NAMALWA (cell line): Measurements from ENCODE around the gene CEP170B.
"Not testable (repeated sequence)": the region's sequence is repeated elsewhere in the genome, so short reads cannot be mapped to it uniquely, and the experiment has no call there.

Experiments
- DNase-seq: peaks from one replicate; pipeline ENCODE4 v3.0.0-alpha.2; 2015; ENCODE audit warnings: low spot score

Gene CEP170B

GRCh38 chr14:104931771-104932675, 67.0 kb downstream of the CEP170B start:
- no peak for DNase-seq

- DNase-seq: peak; percentile 82
Observed at GRCh38 chr14:104932676-104933631, 67.9 kb downstream of the CEP170B start.

GRCh38 chr14:104933746-104934733, 69.0 kb downstream of the CEP170B start:
- DNase-seq: no peak

GRCh38 chr14:104935026-104935650, 70.1 kb downstream of the CEP170B start:
- no peak for DNase-seq

GRCh38 chr14:104935955-104936354, 70.9 kb downstream of the CEP170B start:
- no peak for DNase-seq

- no peak for DNase-seq
Observed at GRCh38 chr14:104936361-104937155, 71.5 kb downstream of the CEP170B start.

- no peak for DNase-seq
Observed at GRCh38 chr14:104937161-104937560, 72.1 kb downstream of the CEP170B start.

- no peak for DNase-seq
Observed at GRCh38 chr14:104937694-104938365, 72.8 kb downstream of the CEP170B start.

GRCh38 chr14:104938436-104938835, 73.4 kb downstream of the CEP170B start:
- no peak for DNase-seq

GRCh38 chr14:104938960-104939359, 73.9 kb downstream of the CEP170B start:
- DNase-seq: no peak

- DNase-seq: no peak
Observed at GRCh38 chr14:104939666-104940410, 74.8 kb downstream of the CEP170B start.

- no peak for DNase-seq
Observed at GRCh38 chr14:104940526-104941150, 75.6 kb downstream of the CEP170B start.

GRCh38 chr14:104941508-104942365, 76.7 kb downstream of the CEP170B start:
- DNase-seq: no peak

GRCh38 chr14:104942586-104942985, 77.5 kb downstream of the CEP170B start:
- DNase-seq: no peak

GRCh38 chr14:104943216-104944015, 78.3 kb downstream of the CEP170B start:
- DNase-seq: not testable (repeated sequence)

- DNase-seq: not testable (repeated sequence)
Observed at GRCh38 chr14:104944016-104944308, 78.9 kb downstream of the CEP170B start.
